ENCODE data around the gene DAPK2.

DAPK2 gene

DNA sequence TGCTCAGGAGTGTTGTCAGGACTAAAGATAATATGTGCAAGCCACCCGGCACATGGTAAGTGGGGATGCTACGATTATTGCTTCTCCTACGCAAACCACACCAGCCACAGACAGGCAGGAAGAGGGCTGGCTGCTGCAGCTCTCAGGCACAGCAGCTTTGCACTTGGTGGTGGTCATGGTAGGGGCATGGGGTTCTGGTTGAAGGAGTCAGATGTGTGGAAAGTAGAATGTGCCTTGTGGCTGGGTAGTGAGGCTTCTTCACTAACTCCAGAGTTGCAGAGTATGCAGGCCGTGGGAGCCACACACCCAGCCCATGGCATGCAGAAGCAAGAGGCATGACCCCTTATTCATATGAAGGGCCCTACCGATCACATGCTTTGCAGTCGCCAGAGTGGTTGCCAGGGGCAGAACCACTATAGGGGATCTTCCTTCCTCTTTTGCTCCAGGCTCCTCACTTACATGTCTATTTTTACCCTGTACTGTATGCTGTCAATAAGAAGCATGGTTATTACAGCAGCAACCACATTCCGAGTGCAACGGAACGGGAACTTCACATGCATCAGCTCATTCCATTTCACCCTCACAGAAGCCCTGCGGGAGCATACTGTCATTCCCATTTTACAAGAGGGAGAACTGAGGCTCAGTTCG is 153.4 kb downstream of the DAPK2 start:
- Mint-ChIP-seq H3K27me3 (no peaks in the 10 kb centered on the region), H3K9me3 (no peaks in the 10 kb centered on the region), H3K27ac (peak overlapping the region; percentile 56), H3K4me3 (peak overlapping the region; percentile 45), H3K4me1 (ENCODE audit: low read depth) (peaks cover 74% of the 10 kb centered on the region), H3K36me3 (ENCODE audit: low read depth) (no peaks in the 10 kb centered on the region)

DNA sequence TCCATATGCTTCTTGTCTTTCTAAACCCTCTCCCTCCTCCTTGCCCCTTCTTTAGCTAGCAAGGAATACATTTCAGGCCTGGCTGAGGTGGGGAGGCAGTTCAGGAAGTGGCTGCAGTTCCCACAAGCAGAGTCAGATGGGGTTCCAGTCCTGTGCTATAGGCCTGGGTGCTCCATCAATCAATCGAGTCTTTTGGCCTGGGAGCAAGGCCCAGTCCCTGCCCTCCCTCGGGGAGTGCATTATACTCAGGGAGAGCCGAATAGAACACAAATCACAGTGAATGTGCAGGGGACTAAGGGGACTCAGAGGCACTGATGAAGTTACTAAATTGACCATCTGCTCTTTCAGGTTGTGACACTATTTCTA is 154.5 kb downstream of the DAPK2 start:
- no peak overlapping the region for H3K27ac Mint-ChIP-seq
- H3K36me3 Mint-ChIP-seq (ENCODE audit: low read depth) = no peaks in the 10 kb centered on the region
- H3K4me3 Mint-ChIP-seq = no peak overlapping the region
- peaks cover 63% of the 10 kb centered on the region for H3K4me1 Mint-ChIP-seq (ENCODE audit: low read depth)
- H3K27me3 Mint-ChIP-seq = no peaks in the 10 kb centered on the region
- no peaks in the 10 kb centered on the region for H3K9me3 Mint-ChIP-seq

DNA sequence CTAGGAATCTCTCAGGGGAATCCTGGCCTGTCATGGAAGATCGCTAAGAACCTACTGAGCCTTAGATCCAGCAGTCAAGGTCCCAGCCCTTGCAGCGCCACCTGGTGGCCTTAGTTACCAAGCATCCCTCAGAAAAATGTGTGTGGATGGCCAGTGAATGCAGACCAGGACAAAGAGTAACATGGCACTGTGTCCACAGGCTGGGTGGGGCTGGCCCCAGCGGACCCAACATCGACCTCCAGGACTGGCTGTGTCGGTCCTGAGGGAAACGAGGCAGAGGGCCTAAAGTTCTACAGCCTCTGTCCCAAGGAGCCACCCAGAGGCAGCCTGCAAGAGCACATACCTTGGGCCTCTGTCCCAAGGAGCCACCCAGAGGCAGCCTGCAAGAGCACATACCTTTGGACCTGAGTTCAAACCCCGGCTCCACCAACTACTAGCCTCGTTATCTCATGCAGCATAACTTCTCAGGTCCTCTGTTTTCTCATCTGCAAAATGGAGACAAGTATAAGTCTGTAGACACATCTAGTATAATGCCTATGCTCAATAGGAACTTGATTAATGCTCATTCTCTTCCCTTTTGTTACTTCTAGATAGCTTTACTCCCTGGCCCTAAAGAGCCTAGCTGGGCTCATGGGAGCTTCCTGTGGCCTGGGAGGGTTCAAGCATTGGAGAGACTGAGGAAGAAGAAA is 155.1 kb downstream of the DAPK2 start:
- Mint-ChIP-seq H3K36me3 (ENCODE audit: low read depth) (no peaks in the 10 kb centered on the region), H3K4me1 (ENCODE audit: low read depth) (peaks cover 58% of the 10 kb centered on the region), H3K4me3 (no peak overlapping the region), H3K27ac (no peak overlapping the region), H3K27me3 (no peaks in the 10 kb centered on the region), H3K9me3 (no peaks in the 10 kb centered on the region)

DNA sequence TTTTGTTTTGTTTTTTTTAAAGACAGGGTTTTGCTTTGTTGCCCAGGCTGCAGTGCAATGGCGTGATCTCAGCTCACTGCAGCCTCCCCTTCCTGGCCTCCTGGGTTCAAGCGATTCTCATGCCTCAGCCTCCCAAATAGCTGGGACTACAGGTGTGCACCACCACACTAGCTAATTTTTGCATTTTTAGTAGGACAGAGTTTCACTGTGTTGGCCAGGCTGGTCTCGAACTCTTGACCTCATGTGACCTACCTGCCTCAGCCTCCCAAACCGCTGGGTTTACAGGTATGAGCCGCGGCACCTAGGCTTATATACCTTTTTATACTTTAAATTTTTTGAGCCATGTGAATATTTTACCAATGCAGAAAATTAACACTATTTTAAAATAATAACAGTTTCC is 155.7 kb downstream of the DAPK2 start:
- peaks cover 52% of the 10 kb centered on the region for H3K4me1 Mint-ChIP-seq (ENCODE audit: low read depth)
- H3K9me3 Mint-ChIP-seq = no peaks in the 10 kb centered on the region
- H3K36me3 Mint-ChIP-seq (ENCODE audit: low read depth) = no peaks in the 10 kb centered on the region
- H3K27ac Mint-ChIP-seq = no peak overlapping the region
- H3K4me3 Mint-ChIP-seq = no peak overlapping the region
- H3K27me3 Mint-ChIP-seq = no peaks in the 10 kb centered on the region

DNA sequence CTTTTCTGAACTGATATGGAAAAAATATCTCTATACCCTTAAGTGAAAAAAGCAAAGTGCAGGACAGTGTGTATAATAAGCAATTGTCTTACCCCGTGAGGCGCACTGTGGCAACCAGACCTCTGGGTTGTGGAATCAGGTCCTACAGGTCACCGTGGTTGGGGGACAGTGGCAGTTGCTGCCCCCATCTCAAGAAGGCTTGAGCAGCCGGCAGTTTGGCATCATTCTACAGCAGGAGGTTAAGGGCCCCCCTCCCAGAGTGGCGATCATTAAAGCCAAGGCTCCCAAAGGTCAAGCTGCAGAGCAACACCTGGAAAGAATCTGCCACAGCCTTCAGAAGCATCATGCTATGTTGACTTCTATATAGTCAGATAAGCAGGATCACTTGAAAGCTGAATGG is 156.5 kb downstream of the DAPK2 start:
- no peak overlapping the region for H3K27ac Mint-ChIP-seq
- H3K4me3 Mint-ChIP-seq = no peak overlapping the region
- peaks cover 44% of the 10 kb centered on the region for H3K4me1 Mint-ChIP-seq (ENCODE audit: low read depth)

DNA sequence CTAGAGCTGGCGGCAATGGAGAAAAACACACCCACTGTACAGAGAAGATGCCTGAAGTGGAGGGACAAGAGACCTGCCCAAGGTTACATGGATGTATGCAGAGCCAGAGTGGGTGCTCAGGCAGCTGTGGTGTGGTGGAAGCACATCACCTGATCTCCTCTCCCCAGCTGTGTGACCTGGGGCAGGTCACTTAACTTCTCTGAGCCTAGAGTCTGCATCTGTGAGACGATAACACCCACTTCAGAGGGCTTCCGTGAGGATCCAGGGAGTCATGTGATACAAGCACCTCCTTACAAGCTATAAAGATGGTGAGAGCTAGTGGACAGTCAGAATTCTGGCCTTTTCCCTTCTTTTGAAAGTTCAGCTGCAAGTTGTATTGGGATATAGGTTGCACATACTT is 157.5 kb downstream of the DAPK2 start:
- Mint-ChIP-seq H3K27ac (no peak overlapping the region), H3K36me3 (ENCODE audit: low read depth) (no peaks in the 10 kb centered on the region), H3K4me3 (no peak overlapping the region), H3K9me3 (no peaks in the 10 kb centered on the region), H3K27me3 (no peaks in the 10 kb centered on the region), H3K4me1 (ENCODE audit: low read depth) (peaks cover 39% of the 10 kb centered on the region)

More for the DNA sequence above, 156.5 kb downstream of the DAPK2 start:
- Mint-ChIP-seq H3K27me3 (no peaks in the 10 kb centered on the region), H3K36me3 (ENCODE audit: low read depth) (no peaks in the 10 kb centered on the region), H3K9me3 (no peaks in the 10 kb centered on the region)

DNA sequence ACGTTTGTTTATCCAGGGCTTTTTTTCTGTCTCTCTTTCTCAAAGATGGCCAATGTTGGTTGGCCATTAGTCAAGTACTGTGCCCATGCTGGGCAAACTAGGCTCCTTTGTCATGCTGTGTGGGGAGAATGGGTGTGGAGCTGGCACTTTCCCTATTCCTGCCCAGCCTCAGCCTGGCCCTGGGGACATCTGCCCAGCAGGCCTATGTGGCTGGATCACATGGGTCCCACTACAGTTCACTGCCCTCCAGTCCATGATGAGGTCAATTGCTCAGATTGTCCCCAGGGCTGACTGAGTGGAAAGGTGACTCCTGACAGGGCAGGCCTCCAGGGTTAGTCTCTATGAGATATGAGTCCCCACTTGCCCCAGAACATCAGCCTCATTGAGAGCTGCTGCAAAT is 158.1 kb downstream of the DAPK2 start:
- H3K4me3 Mint-ChIP-seq = no peak overlapping the region
- H3K9me3 Mint-ChIP-seq = no peaks in the 10 kb centered on the region
- H3K27me3 Mint-ChIP-seq = no peaks in the 10 kb centered on the region
- H3K27ac Mint-ChIP-seq = no peak overlapping the region
- H3K4me1 Mint-ChIP-seq (ENCODE audit: low read depth) = peaks cover 32% of the 10 kb centered on the region
- H3K36me3 Mint-ChIP-seq (ENCODE audit: low read depth) = no peaks in the 10 kb centered on the region

DNA sequence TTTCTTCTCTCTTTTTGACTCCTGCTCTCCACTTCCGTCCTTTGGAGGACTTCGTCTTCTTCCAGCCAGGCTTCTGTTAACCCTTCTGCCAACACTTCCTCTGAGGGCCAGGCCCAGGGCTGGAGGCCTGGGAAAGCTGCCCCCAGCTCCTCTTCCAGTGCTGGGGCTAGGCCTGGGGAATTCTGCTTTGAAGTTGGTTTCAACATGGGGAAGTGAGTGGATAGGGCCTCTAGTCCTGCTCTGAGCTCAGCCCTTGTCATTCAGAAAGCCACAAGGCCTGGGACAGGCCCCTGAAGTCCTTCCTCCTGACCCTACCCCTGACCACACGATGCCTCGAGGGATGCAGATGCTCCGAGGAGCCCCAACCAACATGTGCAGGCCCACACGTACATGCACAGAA is 158.7 kb downstream of the DAPK2 start:
- H3K27ac Mint-ChIP-seq = no peak overlapping the region

DNA sequence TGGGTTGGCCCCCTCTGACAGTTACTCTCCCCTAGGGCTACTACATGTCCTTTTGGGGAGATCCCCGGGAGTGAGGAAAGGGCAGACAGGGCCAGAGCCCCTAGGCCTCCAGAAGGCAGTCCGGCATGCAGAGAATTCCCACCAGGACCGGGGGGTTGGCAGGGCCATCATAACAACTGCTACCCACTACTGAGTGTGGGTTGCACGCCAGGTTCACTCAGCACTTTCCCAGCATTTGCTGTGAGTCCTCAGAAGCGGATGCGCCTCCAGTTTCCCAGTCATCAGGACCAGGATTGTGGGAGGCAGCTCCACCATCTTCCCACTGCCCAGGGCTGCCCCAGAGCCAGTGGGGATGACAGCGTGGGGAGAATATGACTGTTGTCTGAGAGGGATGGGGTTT is 161.3 kb downstream of the DAPK2 start:
- Mint-ChIP-seq H3K4me3 (no peak overlapping the region), H3K27ac (no peak overlapping the region), H3K36me3 (ENCODE audit: low read depth) (no peaks in the 10 kb centered on the region), H3K4me1 (ENCODE audit: low read depth) (peaks cover 26% of the 10 kb centered on the region), H3K9me3 (no peaks in the 10 kb centered on the region), H3K27me3 (no peaks in the 10 kb centered on the region)

More for the DNA sequence above, 158.7 kb downstream of the DAPK2 start:
- no peaks in the 10 kb centered on the region for H3K9me3 Mint-ChIP-seq
- H3K4me3 Mint-ChIP-seq = no peak overlapping the region
- H3K36me3 Mint-ChIP-seq (ENCODE audit: low read depth) = no peaks in the 10 kb centered on the region
- no peaks in the 10 kb centered on the region for H3K27me3 Mint-ChIP-seq
- H3K4me1 Mint-ChIP-seq (ENCODE audit: low read depth) = peaks cover 27% of the 10 kb centered on the region

DNA sequence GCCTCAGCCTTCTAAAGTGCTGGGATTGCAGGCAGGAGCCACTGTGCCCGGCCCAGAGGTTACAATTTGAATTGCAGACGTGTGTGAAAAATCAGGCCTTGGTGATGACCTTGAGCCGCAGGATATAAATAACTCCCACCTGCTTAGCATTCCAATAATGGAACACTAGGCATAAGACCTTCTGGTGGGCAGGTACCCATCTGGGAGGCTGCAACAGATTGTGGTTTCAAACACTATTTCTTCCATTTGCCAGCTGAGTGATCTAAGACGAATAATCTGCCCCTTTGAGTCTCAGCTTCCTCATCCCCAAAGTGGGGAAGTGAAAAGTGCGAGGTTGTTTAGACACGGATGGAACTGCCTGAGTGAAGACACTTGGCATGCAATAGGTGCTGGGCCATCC is 164.9 kb downstream of the DAPK2 start:
- Mint-ChIP-seq H3K36me3 (ENCODE audit: low read depth) (no peaks in the 10 kb centered on the region), H3K4me1 (ENCODE audit: low read depth) (peaks cover 30% of the 10 kb centered on the region), H3K4me3 (no peak overlapping the region), H3K9me3 (no peaks in the 10 kb centered on the region), H3K27ac (no peak overlapping the region), H3K27me3 (no peaks in the 10 kb centered on the region)

DNA sequence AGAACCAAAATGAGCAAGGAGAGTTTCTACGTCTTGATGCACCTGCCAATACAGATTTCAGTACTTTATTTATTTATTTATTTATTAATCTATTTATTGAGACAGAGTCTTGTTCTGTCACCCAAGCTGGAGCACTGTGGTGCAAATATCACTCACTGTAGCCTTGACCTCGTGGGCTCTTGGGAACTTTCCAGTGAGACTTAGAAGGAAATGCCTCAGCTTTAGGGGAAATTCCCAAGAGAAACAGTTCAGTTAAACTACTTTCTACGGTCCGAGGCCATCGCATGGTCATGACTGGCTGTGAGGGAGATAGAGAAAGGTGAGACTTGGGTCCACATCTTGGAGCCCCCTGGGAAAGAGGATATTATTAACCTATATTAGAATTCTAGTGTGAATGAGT is 165.5 kb downstream of the DAPK2 start:
- H3K4me3 Mint-ChIP-seq = peak overlapping the region; percentile 35
- H3K27ac Mint-ChIP-seq = peak overlapping the region; percentile 58
- H3K36me3 Mint-ChIP-seq (ENCODE audit: low read depth) = no peaks in the 10 kb centered on the region
- H3K9me3 Mint-ChIP-seq = no peaks in the 10 kb centered on the region
- H3K27me3 Mint-ChIP-seq = no peaks in the 10 kb centered on the region
- peaks cover 30% of the 10 kb centered on the region for H3K4me1 Mint-ChIP-seq (ENCODE audit: low read depth)

DNA sequence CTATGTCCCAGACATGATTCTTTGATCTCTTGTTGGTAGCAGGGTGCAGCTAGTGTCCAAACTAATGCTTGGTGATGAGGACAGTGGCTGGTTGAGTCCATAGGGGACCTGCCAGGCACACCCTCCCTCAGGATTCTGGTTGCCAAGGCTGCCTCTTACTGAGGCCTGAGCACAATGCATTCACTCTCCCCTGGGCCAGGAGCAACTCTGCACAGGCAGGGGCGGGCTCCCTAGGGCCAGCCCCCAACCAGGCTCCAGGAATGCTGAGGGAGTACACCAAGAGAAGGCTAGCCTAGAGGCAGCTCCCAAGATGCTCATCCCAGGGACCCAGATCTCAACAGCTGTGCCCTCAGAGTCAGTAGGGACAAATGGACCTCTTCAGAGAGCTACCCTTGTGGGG is 166.3 kb downstream of the DAPK2 start:
- H3K4me1 Mint-ChIP-seq (ENCODE audit: low read depth) = peaks cover 30% of the 10 kb centered on the region
- H3K36me3 Mint-ChIP-seq (ENCODE audit: low read depth) = no peaks in the 10 kb centered on the region
- no peaks in the 10 kb centered on the region for H3K27me3 Mint-ChIP-seq
- H3K9me3 Mint-ChIP-seq = no peaks in the 10 kb centered on the region
- H3K4me3 Mint-ChIP-seq = no peak overlapping the region
- no peak overlapping the region for H3K27ac Mint-ChIP-seq

DNA sequence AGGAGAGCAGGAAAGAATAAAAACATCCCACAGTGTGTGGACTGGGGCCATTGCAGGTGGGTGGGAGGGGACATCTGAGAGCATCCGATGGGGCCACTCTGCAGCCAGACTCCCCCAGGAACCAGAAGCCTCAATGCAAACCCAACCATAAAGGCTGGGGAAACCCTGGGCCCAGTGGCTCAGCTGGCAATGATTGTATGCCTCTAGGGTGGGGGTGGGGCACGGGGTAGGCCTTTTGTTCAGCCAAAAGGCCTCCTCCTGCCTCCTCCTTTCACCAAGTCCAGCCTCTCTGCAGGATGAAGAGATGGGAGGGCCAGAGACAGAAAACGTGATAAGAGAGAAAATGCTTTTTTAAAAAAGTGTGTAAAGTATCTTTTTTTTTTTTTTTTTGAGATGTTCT is 167.1 kb downstream of the DAPK2 start:
- H3K4me3 Mint-ChIP-seq = no peak overlapping the region
- no peaks in the 10 kb centered on the region for H3K27me3 Mint-ChIP-seq
- H3K4me1 Mint-ChIP-seq (ENCODE audit: low read depth) = peaks cover 30% of the 10 kb centered on the region
- H3K9me3 Mint-ChIP-seq = no peaks in the 10 kb centered on the region
- H3K36me3 Mint-ChIP-seq (ENCODE audit: low read depth) = no peaks in the 10 kb centered on the region
- H3K27ac Mint-ChIP-seq = no peak overlapping the region

DNA sequence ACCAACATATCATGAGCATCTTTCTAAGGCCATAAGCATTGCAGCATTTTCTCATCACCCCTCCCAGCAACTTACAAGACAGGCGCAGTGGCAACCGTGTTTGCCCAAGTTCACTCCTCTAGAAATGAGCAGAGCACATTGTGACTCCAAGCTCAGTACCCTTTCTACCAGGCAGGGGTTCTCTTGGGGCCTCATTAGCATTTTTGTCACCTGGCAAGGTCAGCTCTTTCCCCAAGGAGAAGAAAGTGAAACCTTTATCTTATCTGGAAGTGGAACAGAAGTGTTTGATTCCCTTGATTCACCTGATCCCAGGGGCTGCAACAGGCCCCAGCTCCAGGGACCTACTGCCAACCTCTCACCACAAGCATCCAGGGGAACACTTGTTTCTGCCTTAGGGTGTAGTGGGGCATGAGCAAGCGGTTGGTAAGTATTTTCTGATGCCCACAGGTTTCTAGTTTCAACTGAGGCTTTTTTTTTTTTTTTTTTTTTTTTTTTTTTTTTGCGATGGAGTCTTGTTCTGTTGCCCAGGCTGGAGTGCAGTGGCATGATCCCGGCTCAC is 168.5 kb downstream of the DAPK2 start:
- Mint-ChIP-seq H3K4me1 (ENCODE audit: low read depth) (peaks cover 30% of the 10 kb centered on the region), H3K36me3 (ENCODE audit: low read depth) (no peaks in the 10 kb centered on the region), H3K4me3 (no peak overlapping the region), H3K27ac (no peak overlapping the region), H3K27me3 (no peaks in the 10 kb centered on the region), H3K9me3 (peaks cover 5% of the 10 kb centered on the region)

DNA sequence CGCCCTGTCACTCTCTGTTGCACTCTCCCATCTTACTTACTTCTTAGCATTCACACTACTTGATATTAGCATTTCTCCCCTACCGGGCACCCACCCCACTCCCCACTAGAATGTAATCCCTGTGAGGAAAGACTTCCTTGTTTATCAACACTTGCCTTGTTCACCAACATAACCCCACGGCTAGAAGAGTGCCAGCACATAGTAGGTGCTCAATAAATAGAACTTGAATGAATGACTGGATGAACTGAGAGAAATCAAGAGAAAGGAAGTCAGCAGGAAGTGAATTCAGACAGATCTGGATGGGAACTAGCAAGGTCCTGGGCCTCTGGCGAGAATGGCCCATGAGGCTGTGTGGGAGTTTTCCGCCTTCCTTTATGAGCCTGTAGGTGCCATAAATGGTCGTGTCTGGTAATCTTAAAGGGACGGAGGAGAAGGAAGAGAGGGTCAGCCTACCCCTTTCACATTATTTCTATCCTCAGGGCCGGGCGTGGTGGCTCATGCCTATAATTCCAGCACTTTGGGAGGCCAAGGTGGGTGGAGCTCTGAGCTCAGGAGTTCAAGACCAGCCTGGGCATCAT is 170.1 kb downstream of the DAPK2 start:
- no peak overlapping the region for H3K4me3 Mint-ChIP-seq
- peaks cover 21% of the 10 kb centered on the region for H3K4me1 Mint-ChIP-seq (ENCODE audit: low read depth)
- H3K36me3 Mint-ChIP-seq (ENCODE audit: low read depth) = no peaks in the 10 kb centered on the region
- no peak overlapping the region for H3K27ac Mint-ChIP-seq
- H3K27me3 Mint-ChIP-seq = no peaks in the 10 kb centered on the region
- peaks cover 7% of the 10 kb centered on the region for H3K9me3 Mint-ChIP-seq

All from stimulated activated naive CD8-positive, alpha-beta T cell treated with anti-CD3 and anti-CD28 coated beads, Interleukin-15, Interleukin-2, amounts not matched to agents 100 ng/mL and 50 ng/mL, for 24 hours (primary cell).